Tibial artery (tissue), 4 donors: ENCODE measurements around the gene CTNNA3.

Experiments
- DNase-seq, 2 donors: peaks; one replicate each; pipeline ENCODE4 v3.0.0-alpha.2; 2019
- H3K27ac ChIP-seq, 2 donors: fragments of 200-600 bp; sonication (generic) in 1 of 2; 1 replicate in 1 of 2; 2 replicates in 1 of 2; pipeline ENCODE4 v1.5.1; 2018 to 2019; ENCODE audit warnings: mild to moderate bottlenecking in 1 of 2
- H3K27me3 ChIP-seq, 2 donors: fragments of 200-600 bp; sonication (generic) in 1 of 2; one replicate each; pipeline versions ENCODE4 v1.5.1 to v1.6.0; 2016 to 2019
- H3K36me3 ChIP-seq, 3 donors: fragments of 200-600 bp; sonication (generic) in 2 of 3; one replicate each; pipeline ENCODE4 v1.5.1; 2016 to 2019; ENCODE audit warnings: mild to moderate bottlenecking in 2 of 3
- H3K4me1 ChIP-seq, 4 donors: fragments of 200-600 bp; sonication (generic) in 2 of 4; 1 replicate in 3 of 4; 2 replicates in 1 of 4; pipeline ENCODE4 v1.5.1; 2016 to 2019
- H3K4me3 ChIP-seq, 2 donors: fragments of 200-600 bp; sonication (generic) in 1 of 2; 1 replicate in 1 of 2; 2 replicates in 1 of 2; pipeline ENCODE4 v1.5.1; 2018 to 2019; ENCODE audit warnings: mild to moderate bottlenecking in 2 of 2
- H3K9me3 ChIP-seq, 3 donors: fragments of 200-600 bp; sonication (generic) in 1 of 3; one replicate each; pipeline ENCODE4 v1.5.1; 2016 to 2019
- CTCF ChIP-seq, 2 experiments: fragments of 200-600 bp in 1 of 2; fragments of 450-650 bp in 1 of 2; IDR thresholded peaks; one replicate each; pipeline ENCODE4 v1.5.1; 2017 to 2019; ENCODE audit warnings: antibody characterized with exemption in 2 of 2, mild to moderate bottlenecking in 1 of 2, moderate library complexity in 1 of 2
- intact Hi-C: fragments of 100-400 bp; cut with DNase I; formaldehyde crosslinking; loops from one replicate; pipeline ENCODE4 v1.15.0; 2023; ENCODE audit warnings: low total_unique reads

CTNNA3 gene

GRCh38 chr10:67288688-67289410, 407.1 kb downstream of the CTNNA3 start:
- Histone ChIP-seq H3K36me3 (no peaks in the 10 kb centered on the region), H3K27me3 (no peaks in the 10 kb centered on the region), H3K4me3 (no peak overlapping the region), H3K9me3 (no peaks in the 10 kb centered on the region), H3K27ac (no peak overlapping the region), H3K4me1 (no peaks in the 10 kb centered on the region)
- DNase-seq: no peak
- intact Hi-C loops: no loop called here
- no peak for TF ChIP-seq CTCF (IDR thresholded peaks at IDR 0.05)

- H3K27me3 ChIP-seq: no peaks in the 10 kb centered on the region
- no peaks in the 10 kb centered on the region for H3K9me3 ChIP-seq
- H3K36me3 ChIP-seq: no peaks in the 10 kb centered on the region
- no peaks in the 10 kb centered on the region for H3K4me1 ChIP-seq
- no peak overlapping the region for H3K4me3 ChIP-seq
- intact Hi-C loops: no loop called here
- TF ChIP-seq CTCF (IDR thresholded peaks at IDR 0.05): no peak
- no peak overlapping the region for H3K27ac ChIP-seq
- no peak for DNase-seq
Measured at GRCh38 chr10:67284589-67284988, 411.4 kb downstream of the CTNNA3 start.

GRCh38 chr10:67282871-67283270, 413.1 kb downstream of the CTNNA3 start:
- intact Hi-C loops: no loop called here
- H3K9me3 ChIP-seq: no peaks in the 10 kb centered on the region
- no peaks in the 10 kb centered on the region for H3K27me3 ChIP-seq
- no peak for TF ChIP-seq CTCF (IDR thresholded peaks at IDR 0.05)
- H3K4me3 ChIP-seq: no peak overlapping the region
- no peak overlapping the region for H3K27ac ChIP-seq
- no peaks in the 10 kb centered on the region for H3K36me3 ChIP-seq
- no peaks in the 10 kb centered on the region for H3K4me1 ChIP-seq
- no peak for DNase-seq

- Histone ChIP-seq H3K4me1 (no peaks in the 10 kb centered on the region), H3K27ac (no peak overlapping the region), H3K36me3 (no peaks in the 10 kb centered on the region), H3K9me3 (no peaks in the 10 kb centered on the region), H3K27me3 (no peaks in the 10 kb centered on the region), H3K4me3 (no peak overlapping the region)
- TF ChIP-seq CTCF (IDR thresholded peaks at IDR 0.05): no peak
- intact Hi-C loops: no loop called here
- no peak for DNase-seq
Measured at GRCh38 chr10:67280405-67280804, 415.6 kb downstream of the CTNNA3 start.

- DNase-seq: no peak
- Histone ChIP-seq H3K27me3 (no peaks in the 10 kb centered on the region), H3K27ac (no peak overlapping the region), H3K36me3 (no peaks in the 10 kb centered on the region), H3K9me3 (no peaks in the 10 kb centered on the region), H3K4me1 (no peaks in the 10 kb centered on the region), H3K4me3 (no peak overlapping the region)
- TF ChIP-seq CTCF (IDR thresholded peaks at IDR 0.05): no peak
- intact Hi-C loops: no loop called here
Measured at GRCh38 chr10:67277402-67277801, 418.6 kb downstream of the CTNNA3 start.

GRCh38 chr10:67269828-67270227, 426.2 kb downstream of the CTNNA3 start:
- Histone ChIP-seq H3K4me3 (no peak overlapping the region), H3K27me3 (no peaks in the 10 kb centered on the region), H3K36me3 (no peaks in the 10 kb centered on the region), H3K27ac (no peak overlapping the region), H3K4me1 (no peaks in the 10 kb centered on the region), H3K9me3 (no peaks in the 10 kb centered on the region)
- intact Hi-C loops: no loop called here
- no peak for TF ChIP-seq CTCF (IDR thresholded peaks at IDR 0.05)
- DNase-seq: no peak
